8988T (cell line): ENCODE results near the gene CRYBB3.
"Not testable (repeated sequence)": the region's sequence is repeated elsewhere in the genome, so short reads cannot be mapped to it uniquely, and the experiment has no call there.

Source experiments
- DNase-seq: peaks from one replicate; pipeline ENCODE4 v3.0.0; 2011

CRYBB3 gene

DNA sequence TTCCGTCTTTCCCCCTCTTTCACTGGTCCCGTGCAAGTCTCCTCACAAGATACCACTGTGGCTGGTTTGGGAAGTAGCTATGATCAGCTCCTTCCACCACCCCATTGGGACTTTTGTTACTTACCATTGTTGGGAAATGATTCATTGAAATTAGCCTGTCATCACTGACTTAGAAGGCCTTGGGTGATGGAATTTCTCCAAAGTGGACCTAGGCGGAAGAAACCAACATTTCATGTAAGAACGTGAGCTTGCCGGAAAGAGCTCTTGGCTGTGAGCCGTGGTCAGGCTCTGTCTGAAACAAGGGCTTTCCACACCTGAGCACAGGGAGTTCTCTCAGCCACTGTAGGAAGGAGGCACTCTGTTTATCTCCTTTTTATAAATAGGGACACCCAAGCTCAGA is 23.5 kb upstream of the CRYBB3 start:
- no peak for DNase-seq

DNA sequence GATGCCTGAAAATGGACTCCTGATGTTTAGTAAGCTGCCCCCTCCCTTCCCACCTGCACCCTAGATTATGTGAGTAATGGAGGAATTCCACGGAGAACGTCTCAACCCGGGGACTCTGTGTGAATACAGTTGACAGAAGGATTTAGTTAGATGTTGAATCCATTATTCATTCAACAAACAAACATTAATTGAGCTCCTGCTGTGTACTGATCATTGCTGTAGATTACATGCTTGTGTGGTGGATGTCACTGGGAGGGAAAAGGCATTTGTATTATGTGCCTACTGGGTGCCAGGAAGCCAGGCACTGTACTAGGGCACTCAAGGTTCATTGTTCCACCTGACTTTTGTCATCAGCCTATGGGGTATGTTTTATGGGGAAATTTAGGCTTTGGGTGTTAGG is 22.9 kb upstream of the CRYBB3 start:
- no peak for DNase-seq

DNA sequence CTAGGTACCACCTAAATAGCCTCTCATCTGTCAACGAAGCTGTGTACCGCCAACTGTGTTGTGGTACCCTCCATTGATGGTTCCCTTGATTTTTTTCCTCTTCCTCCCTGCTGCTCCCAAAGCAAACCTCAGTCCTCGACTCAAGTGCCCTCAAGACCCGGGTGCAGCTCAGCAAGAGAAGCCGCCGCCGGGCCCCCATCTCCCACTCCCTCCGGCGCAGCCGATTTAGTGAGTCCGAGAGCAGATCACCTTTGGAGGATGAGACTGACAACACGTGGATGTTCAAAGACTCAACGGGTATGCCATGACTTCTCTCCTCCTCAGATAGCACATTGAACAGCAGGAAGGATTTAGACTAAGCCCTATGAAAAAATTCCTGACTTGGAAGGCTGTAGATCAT is 22.4 kb upstream of the CRYBB3 start:
- DNase-seq = no peak

DNA sequence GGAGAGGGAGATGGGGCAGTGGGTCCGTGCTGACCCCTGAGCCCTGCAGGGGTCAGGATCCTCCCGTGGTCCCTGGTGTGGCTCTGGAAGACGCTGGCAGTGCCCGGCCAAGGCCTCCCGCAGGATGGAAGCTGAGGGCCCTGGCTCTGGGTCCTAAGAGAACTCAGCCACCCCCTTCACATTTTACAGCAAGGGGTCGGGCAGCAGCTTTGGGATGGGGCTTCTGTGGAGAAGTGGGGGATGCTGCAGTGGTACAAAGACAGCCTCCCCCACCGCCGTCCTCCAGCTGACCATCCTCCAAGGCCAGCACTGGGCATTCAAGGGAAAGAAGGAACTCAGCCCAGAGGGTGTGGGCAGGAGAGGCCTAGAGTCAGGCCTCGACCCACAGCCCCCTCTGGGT is 21.8 kb upstream of the CRYBB3 start:
- no peak for DNase-seq

DNA sequence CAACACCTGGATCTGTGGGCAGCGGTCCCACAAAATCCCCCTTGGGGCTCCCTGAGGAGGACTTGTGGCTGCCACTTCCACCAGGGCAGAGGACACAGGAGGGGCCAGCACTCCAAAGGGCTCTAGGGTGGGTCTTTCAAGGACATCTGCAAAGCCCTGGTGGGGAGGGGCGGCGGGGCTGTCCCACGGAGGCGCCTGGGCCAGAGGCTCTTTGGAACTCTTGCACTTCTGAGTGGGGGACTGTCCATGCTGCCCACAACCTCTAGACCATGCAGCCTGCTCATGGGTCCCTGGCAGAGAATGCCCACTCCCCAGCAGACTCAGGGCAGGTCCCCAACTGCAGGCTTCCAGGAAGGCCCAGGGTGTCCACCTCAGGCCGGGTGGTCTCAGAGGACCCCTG is 21.3 kb upstream of the CRYBB3 start:
- DNase-seq = not testable (repeated sequence)

DNA sequence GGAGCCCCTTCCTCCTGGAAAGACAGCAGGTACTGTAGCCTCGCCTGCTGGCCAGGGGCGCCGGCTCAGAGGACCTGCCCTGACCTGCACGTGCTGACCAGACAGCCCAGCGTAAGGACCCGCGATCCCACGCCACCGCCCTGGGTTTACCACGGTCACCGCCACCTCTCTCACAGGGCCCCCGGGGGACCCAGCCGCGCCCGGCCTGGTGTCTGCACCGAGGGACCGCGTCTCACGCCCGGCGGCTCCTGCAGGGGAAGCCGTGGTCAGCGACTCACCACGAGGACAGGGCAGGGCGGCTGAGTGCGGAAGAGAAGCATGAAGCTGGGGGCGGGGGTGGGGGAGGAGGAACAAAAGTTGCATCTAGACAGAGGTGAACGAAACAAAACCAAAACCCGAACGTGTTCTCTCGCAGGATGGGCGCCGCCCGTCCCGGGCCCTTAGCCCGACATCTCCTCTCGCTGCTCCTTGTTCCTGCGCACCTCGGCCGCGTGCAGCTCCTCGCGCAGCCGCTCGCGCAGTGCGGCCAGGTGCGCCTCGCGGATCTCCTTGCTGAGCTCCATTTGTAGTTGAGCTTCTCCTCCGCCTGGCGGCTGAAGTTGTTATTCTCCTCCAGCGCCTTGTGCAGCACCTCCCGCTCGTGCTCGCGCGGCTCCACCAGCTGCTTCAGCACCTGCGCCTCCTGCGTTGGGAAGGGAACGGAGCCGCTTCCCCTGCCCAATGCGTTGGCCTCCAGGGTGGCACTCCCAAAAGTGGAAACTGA is 20.6 kb upstream of the CRYBB3 start:
- not testable (repeated sequence) for DNase-seq

DNA sequence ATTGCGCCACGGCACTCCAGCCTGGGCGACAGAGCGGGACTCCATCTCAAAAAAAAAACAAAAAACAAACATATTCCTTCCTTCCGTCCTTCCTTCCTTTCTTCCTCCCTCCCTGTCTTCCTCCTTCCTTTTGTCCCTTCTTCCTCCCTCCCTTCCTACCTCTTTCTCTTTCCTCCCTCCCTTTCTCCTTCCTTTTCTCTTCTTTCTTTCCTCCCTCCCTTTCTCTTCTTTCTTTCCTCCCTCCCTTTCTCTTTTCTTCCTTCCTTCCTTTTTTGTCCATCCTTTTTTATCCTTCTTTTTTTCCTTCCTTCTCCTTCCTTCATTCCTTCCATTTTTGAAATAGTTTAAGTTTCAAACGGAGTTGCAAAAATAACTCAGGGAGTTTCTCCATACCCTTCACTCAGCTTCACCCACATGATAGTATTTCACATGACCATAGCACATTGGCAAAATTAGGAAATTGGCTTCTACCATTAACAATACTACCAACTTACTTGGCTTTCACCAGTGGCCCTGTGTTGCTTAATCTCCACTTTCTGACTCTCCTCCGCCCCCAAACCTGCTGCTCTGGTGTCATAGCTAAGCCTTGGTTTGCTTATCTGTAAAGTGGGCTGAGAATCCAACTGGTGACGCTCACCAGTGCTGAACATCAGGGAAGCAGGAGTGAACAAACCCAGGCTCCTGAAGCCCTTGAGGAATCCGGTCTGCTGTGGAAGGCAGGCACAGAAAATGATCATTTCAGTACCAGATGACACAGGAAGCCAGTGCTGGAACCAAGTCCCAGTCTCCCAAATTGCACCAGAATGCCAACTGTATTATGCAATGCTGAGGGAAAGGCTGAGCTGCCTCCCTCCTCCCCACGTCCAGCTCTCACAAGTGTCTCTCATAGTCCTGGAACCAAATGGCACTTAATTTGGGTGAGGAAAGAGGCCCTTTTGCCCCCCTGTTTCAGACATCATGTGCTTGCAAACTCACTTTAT is 17.2 kb upstream of the CRYBB3 start:
- no peak for DNase-seq

DNA sequence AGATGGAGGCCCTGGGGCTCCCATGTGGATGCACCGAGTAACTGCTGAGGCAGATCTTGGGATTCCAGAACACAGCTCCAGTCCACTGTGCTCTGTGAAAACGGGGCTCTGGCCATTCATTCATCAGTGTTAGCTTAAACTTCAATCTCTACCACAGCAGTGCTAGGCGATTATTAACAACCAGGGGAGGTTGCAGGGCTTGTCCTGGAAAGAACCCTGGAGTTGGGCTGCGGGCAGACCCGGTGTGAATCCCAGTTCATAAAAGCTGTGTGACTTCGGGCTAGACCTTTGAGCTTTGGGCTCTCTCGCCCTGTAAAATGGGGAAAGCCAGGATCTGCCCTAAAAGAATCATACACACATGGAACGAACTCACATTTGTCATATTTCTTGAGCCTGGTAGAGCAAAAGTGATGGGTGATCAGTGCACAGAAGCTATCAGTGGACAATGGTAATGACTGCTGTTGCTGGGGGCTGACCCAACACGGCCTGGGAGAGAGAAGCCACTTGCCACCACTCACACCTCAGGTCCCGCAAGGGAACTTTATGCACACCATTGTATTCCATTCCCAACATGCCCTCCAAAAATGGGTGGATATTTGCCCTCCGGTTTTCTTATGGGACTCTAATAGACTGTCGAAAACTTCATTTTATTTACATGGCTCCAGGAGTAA is 15.6 kb upstream of the CRYBB3 start:
- DNase-seq = no peak

DNA sequence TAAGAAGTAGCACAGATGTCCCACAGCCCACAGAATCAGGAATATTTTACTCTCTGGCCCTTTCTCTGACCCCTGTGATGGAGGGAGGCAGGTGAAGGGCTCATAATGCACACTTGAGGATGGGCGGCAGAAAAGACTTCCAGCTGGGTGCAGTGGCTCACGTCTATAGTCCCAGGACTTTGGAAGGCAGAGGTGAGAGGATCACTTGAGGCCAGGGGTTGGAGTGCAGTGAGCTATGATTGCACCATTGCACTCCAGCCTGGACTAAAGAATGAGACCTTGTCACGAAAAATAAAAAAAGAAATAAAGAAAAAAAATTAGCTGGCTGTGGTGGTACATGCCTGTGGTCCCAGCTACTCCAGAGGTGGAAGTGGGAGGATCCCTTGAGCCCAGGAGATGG is 13.5 kb upstream of the CRYBB3 start:
- no peak for DNase-seq

DNA sequence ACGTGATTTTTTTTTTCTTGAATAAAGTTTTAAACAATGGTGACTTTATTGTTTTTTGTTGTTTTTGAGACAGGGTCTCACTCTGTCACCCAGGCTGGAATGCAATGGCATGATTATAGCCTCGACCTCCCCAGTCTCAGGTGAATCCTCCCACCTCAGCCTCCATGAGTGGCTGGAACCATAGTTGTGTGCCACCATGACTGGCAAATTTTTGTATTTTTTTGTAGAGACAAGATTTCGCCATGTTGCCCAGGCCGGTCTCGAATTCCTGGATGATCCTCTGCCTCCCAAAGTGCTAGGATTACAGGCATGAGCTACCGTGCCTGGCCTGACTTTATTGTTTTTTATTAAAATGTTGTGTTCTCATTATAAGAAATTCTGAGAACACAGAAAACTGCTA is 12.2 kb upstream of the CRYBB3 start:
- DNase-seq = no peak

DNA sequence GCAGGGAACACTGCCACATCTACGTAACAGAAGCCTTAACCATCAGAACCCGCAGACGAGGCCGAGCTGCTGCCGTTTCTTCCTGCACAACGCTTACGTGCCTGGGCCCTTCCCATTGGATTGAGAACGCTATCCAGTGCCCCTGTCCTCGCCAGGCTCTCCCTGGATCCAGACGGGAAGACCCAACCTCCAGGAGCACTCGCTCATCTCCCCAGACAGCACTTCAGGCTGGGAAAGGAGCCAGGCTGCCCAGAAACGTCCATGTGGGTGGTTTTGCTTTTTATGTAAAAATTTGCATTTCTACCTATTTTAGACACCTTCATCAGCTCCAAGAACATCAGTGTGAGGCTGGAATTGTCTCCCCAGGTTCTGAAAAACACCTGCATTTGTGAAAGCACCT is 7.3 kb upstream of the CRYBB3 start:
- no peak for DNase-seq

DNA sequence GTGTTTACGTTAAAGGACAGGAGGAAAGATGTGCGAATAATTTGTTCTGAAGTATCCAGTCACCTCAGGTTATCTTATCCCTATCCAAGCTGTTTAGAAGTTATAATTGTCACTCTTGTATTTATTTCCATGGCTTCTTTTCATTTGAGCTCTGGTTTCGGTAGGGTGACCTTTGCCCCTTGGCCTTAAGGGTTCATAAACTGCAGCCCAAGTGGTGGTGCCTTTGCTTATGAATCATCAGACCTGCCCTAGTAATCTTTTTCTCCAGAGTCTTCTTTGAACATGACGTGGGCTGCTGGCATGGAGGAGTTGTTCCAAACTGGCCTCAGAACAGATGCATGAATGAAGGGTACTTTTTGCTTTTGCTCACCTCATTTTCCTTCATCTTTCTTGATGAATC is 6.5 kb upstream of the CRYBB3 start:
- no peak for DNase-seq

DNA sequence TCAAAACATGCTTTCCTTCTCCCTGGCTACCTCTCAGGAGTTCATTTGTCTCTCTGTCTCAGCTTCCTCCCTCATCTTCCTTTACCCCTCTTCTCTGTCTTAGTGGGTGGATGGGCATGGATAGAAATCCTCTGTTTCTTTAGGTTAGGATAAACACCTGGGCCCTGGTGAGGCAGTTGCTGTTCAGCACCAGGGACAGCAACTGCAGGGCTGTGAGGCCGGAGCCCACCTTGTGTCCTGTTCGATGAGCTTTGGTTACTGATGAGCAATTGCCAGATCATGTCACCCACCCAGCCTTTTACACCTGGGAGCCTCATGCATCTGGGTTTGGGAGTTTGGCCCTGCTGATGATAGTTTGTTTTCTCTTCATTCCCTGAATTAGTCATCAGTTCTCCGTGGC is 6.1 kb upstream of the CRYBB3 start:
- no peak for DNase-seq

DNA sequence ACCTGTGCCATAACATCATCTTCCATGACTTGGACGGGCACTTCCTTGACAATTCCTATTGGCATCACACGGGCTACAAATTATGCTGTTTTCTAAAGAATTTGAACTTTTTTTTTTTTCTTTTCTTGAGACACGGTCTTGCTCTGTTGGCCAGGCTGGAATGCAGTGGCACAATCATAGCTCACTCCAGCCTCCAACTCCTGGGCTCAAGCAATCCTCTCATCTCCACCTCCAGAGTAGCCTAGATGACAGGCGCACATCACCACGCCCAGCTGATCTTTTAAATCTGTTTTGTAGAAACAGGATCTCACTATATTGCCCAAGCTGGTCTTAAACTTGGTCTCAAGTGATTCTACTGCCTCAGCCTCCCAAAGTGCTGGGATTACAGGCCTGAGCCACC is 3.3 kb upstream of the CRYBB3 start:
- DNase-seq = no peak

DNA sequence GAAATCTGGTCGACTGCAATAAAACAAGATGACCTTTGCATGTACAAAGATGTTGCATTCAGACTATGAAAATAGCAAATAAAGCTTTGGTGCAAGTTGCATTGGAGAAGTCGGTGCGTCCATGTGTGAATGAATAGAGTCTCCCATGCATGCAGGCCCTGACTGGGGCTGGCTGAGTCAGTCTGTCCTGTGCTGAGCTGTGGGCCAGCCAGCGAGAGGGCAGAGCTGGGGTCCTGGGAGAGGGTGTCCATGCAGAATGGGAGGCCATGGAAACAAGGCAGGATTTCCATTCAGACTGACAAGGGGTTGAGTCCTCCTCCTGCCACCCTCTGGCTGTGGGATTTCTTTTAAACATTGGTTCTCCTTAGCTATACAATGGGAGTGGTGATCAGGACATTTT is 2.3 kb upstream of the CRYBB3 start:
- no peak for DNase-seq

DNA sequence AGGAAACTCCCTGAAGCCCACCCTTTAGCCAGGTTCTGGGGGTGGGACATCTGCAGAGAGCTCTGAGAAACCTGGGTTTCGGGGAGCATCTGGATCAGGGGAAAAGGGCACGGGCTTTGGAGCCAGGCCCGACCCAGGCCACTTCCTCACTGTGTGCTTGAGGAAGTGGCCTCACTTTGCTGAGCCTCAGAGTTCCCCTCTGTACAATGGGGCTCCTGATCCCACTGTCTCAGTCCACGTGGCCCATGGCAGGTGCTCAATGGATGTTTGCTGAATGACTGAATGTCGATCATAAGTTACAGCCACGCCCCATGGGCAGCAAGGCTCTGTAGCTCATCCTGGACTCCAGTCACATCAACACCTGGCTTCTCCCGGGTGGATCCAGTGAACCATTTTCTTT is 1.3 kb downstream of the CRYBB3 start:
- no peak for DNase-seq

DNA sequence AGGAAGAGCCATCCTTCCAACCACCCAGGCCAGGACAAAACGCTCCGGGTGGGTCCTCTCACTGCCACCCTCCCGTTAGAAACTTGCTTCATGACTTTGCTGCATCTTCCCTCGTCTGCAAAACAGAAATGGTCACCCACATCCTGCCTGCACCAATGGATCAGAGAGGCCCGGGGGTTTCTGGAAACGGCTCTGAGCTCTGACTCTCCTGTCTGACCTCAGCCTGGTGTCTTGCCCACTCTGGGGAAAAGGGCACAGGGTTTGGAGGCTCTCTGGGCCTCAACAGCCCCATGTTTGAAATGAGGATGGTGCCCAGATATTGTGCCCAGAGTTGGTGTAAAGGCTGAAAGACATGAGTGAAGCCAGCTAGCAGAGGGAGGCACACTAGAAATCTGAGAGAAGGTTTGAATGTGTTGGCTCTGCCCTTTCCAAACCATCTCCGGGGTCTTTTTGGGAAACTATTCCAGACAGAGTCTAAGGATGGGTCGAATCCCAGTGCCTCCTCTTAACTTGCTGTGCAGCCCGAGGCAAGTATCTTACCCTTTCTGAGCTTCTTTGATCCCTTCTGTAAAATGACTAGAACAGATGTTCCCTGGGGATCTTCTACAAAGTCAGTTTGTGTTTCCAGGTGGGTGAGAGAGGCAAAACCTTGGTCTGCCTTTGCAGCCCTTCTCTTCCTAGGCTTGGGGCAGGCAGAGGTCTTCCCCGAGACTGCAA is 2.1 kb downstream of the CRYBB3 start:
- DNase-seq = no peak

DNA sequence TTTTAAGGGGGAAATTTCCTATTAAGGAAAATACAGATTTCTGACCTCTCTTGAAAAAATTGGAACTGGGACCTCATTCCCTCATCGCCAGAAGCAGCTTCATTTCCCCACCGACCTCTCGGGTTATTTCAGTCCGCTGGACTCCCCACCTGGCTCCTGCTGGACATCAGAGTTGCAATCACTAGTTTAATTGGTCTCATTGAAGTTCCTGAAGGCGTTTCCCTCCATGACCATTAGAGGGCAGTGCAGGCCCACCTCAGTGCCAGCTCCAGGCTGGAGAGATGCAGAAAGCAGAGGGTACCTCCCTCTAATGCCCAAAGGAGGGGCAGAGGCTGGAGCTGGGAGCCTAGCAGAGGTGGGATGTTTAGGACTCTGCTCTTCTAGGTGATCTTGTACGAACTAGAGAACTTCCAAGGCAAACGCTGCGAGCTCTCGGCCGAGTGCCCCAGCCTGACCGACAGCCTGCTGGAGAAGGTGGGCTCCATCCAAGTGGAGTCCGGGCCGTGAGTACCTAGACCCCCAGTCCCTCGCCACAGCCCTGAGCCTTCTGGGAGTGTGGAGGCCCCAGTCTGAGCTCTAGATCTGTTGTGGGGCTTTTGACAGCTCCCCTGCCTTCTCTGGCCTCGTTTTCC is 2.7 kb downstream of the CRYBB3 start:
- peak; percentile 61 for DNase-seq

DNA sequence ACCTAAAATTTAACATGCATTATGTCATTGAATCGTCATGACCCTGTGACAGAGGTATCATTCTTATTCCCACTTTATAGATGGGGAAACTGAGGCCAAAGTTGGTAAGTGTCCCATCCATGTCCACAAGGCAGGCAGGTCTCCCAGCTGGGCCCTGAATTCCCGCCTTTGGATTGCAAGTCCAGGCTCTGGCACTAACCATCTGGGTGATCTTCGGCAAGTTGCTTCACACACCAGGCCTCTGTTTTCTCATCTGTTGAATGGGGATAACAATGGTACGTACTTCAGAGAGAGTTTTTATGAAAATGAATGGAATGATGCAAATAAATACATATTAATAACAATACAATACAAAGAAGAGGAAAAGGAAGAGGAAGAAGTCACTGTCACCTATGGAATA is 3.4 kb downstream of the CRYBB3 start:
- no peak for DNase-seq

DNA sequence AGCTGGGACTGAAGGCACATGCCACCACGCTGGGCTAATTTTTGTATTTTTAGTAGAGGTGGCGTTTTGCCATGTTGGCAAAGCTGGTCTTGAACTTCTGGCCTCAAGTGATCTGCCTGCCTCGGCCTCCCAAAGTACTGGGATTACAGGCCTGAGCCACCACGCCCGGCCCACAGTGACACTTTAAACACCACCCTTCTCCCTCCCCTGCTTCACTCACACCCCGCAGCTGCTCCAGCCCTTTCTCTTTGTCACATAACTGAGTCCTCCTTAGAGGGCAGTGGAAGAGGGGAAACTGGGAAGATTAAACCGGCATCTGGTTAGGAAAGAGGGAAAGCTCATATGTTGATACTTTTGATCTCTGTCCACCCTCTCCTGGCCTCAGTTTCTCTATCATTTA is 4.9 kb downstream of the CRYBB3 start:
- DNase-seq = not testable (repeated sequence)

DNA sequence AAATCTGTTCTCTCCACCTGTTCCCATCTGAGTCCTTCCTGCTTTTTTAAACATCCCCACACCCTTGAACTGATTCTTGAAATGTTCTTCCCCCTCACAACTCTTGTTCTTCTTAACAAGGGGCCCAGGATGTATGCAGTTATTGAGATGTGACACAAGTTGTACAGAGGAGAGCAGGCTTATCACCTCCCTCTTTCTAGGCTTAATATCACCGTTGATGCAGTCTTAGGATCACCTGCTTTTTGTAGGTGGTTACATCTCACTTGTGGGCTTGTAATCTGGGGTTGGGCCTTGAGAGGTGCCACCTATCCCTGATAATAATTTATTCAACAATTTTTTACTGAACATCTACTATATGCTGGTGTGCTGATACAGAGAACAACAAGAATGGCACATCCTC is 6.2 kb downstream of the CRYBB3 start:
- no peak for DNase-seq

DNA sequence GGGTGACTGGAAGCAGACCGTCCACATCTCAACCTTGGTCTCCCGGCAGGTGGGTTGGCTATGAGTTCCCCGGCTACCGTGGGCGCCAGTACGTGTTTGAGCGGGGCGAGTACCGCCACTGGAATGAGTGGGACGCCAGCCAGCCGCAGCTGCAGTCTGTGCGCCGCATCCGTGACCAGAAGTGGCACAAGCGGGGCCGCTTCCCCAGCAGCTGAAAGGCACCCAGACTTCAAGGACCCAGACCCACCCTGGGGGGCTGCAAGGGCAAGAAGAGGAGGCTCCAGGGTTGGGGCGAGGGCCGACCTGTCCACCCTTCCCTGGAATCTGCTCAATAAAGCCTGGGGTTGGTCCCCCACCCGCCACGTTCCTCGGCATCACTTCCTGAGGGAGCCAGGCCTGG is 7.3 kb downstream of the CRYBB3 start:
- DNase-seq = no peak
